SK-N-SH (cell line): ENCODE data around the gene TMEM221. TPM values are rescaled to one million over a fixed set of nuclear protein-coding genes. Genes with fewer than 3 reads are reported as not detected.

Source experiments
- CTCF ChIA-PET: fragments of 300-600, 350-600 bp; formaldehyde crosslinking; extraction: SDS; loops from one replicate; lab custom pipeline; 2021; lab: Yijun Ruan, JAX
- POLR2A ChIA-PET: fragments of 350-600 bp; sonication (Branson Sonifier 250); formaldehyde crosslinking; extraction: SDS; loops from one replicate; lab custom pipeline; 2020; ENCODE audit warnings: antibody characterized with exemption, inconsistent platforms; lab: Yijun Ruan, JAX
- DNase-seq: peaks from one replicate; pipeline ENCODE4 v3.0.0; 2012
- H2AFZ ChIP-seq: fragments of 200-600 bp; sonication (generic); 2 replicates; pipeline ENCODE4 v1.8.1; 2016; ENCODE audit warnings: antibody characterized with exemption, mild to moderate bottlenecking, low read depth
- H3F3A ChIP-seq: fragments of 200-600 bp; sonication (generic); replicated peaks from 2 replicates; pipeline ENCODE3; 2016; ENCODE audit warnings: antibody characterized with exemption, mild to moderate bottlenecking; ENCODE audit not compliant: insufficient read depth
- H3K27ac ChIP-seq, 2 experiments: fragments of 200-500 bp in 1 of 2; fragments of 200-600 bp in 1 of 2; sonication (Bioruptor generic) in 1 of 2; sonication (generic), shearing (Covaris generic) in 1 of 2; 2 replicates each; pipeline versions ENCODE4 v1.5.1 to v1.6.1; 2014 to 2016; ENCODE audit warnings: low read depth in 2 of 2, inconsistent platforms in 1 of 2, low read length in 1 of 2, mild to moderate bottlenecking in 1 of 2, mixed read lengths in 1 of 2
- H3K27me3 ChIP-seq: fragments of 200-600 bp; sonication (generic), shearing (Covaris generic); 2 replicates; pipeline ENCODE4 v1.6.1; 2016; ENCODE audit warnings: mixed run types; ENCODE audit not compliant: insufficient read depth
- H3K36me3 ChIP-seq, 2 experiments: fragments of 200-500 bp in 1 of 2; fragments of 200-600 bp in 1 of 2; sonication (Bioruptor generic) in 1 of 2; sonication (generic) in 1 of 2; replicated peaks in 1 of 2; 2 replicates each; pipeline versions ENCODE3 to v1.5.1; 2014 to 2016; ENCODE audit warnings: low read length in 1 of 2, mild to moderate bottlenecking in 1 of 2; ENCODE audit not compliant: insufficient read depth in 2 of 2, control insufficient read depth in 1 of 2
- H3K4me1 ChIP-seq, 2 experiments: fragments of 200-500 bp in 1 of 2; fragments of 200-600 bp in 1 of 2; sonication (Bioruptor generic) in 1 of 2; sonication (generic), shearing (Covaris generic) in 1 of 2; 2 replicates each; pipeline versions ENCODE4 v1.5.1 to v1.6.1; 2014 to 2016; ENCODE audit warnings: low read depth in 1 of 2, low read length in 1 of 2, mixed run types in 1 of 2; ENCODE audit not compliant: insufficient read depth in 2 of 2, control insufficient read depth in 1 of 2
- H3K4me2 ChIP-seq: fragments of 200-600 bp; sonication (generic), shearing (Covaris generic); 2 replicates; pipeline ENCODE4 v1.6.1; 2017; ENCODE audit warnings: mixed run types
- H3K4me3 ChIP-seq, 2 experiments: fragments of 200-500 bp in 1 of 2; fragments of 200-600 bp in 1 of 2; sonication (Bioruptor generic) in 1 of 2; sonication (generic), shearing (Covaris generic) in 1 of 2; 2 replicates each; pipeline versions ENCODE4 v1.5.1 to v1.8.1; 2014 to 2016; ENCODE audit warnings: low read depth in 2 of 2, inconsistent platforms in 1 of 2, low read length in 1 of 2, mild to moderate bottlenecking in 1 of 2, mixed read lengths in 1 of 2, moderate library complexity in 1 of 2
- H3K79me2 ChIP-seq: fragments of 200-600 bp; sonication (generic); 2 replicates; pipeline ENCODE4 v1.8.1; 2017; ENCODE audit warnings: mild to moderate bottlenecking; ENCODE audit not compliant: insufficient read depth
- H3K9ac ChIP-seq: fragments of 200-600 bp; sonication (generic); 2 replicates; pipeline ENCODE4 v1.6.1; 2017; ENCODE audit warnings: mixed run types
- H3K9me2 ChIP-seq: fragments of 200-600 bp; sonication (generic); 2 replicates; pipeline ENCODE4 v1.6.1; 2017; ENCODE audit warnings: mixed run types
- H3K9me3 ChIP-seq: fragments of 200-600 bp; sonication (generic); 2 replicates; pipeline ENCODE4 v1.6.1; 2017; ENCODE audit warnings: mixed run types, mild to moderate bottlenecking, moderate library complexity
- H4K20me1 ChIP-seq: fragments of 200-600 bp; sonication (generic); 2 replicates; pipeline ENCODE4 v1.6.1; 2017; ENCODE audit warnings: mild to moderate bottlenecking, mixed run types; ENCODE audit not compliant: insufficient read depth
- CHD2 ChIP-seq: fragments of 150-350 bp; IDR thresholded peaks from 2 replicates; pipeline ENCODE4 v1.6.1; 2018; ENCODE audit warnings: low read length; ENCODE audit not compliant: partially characterized antibody
- CTCF ChIP-seq: fragments of 200-600 bp; sonication (generic); IDR thresholded peaks from 2 replicates; pipeline ENCODE4 v1.6.1; 2017; ENCODE audit warnings: antibody characterized with exemption, mild to moderate bottlenecking, moderate library complexity
- EP300 ChIP-seq, 2 experiments: IDR thresholded peaks; 2 replicates each; pipeline versions ENCODE4 v1.4.0 to v1.6.1; 2012; ENCODE audit warnings: borderline replicate concordance in 1 of 2, low read depth in 1 of 2, low read length in 1 of 2
- FOSL2 ChIP-seq: IDR thresholded peaks from 2 replicates; pipeline ENCODE4 v1.4.0; 2012; ENCODE audit warnings: low read depth, mild to moderate bottlenecking, moderate library complexity, borderline replicate concordance
- FOXJ3 ChIP-seq: sonication (generic); formaldehyde crosslinking; IDR thresholded peaks from 2 replicates; pipeline ENCODE4 v1.5.1; 2020; ENCODE audit warnings: mild to moderate bottlenecking, missing genetic modification reagents
- FOXM1 ChIP-seq: IDR thresholded peaks from 2 replicates; pipeline ENCODE4 v1.4.0; 2012; ENCODE audit warnings: low read depth, mild to moderate bottlenecking
- GABPA ChIP-seq: IDR thresholded peaks from 2 replicates; pipeline ENCODE4 v1.4.0; 2012; ENCODE audit warnings: low read depth, mild to moderate bottlenecking
- IRF3 ChIP-seq: fragments of 150-350 bp; IDR thresholded peaks from 2 replicates; pipeline ENCODE4 v1.6.1; 2016; ENCODE audit warnings: mild to moderate bottlenecking, low read depth, low read length
- PBX3 ChIP-seq: IDR thresholded peaks from 2 replicates; pipeline ENCODE4; 2012
- POLR2AphosphoS5 ChIP-seq: IDR thresholded peaks from 2 replicates; pipeline ENCODE4 v1.6.1; 2012; ENCODE audit warnings: low read depth, low read length
- RFX5 ChIP-seq: IDR thresholded peaks from 2 replicates; pipeline ENCODE4 v1.6.1; 2012; ENCODE audit warnings: mild to moderate bottlenecking, improper control_type of control experiment, low read length
- SMC3 ChIP-seq: IDR thresholded peaks from 2 replicates; pipeline ENCODE4 v1.6.1; 2012; ENCODE audit warnings: low read depth, low read length, improper control_type of control experiment
- TCF12 ChIP-seq: IDR thresholded peaks from 2 replicates; pipeline ENCODE4 v1.4.0; 2012
- TEAD4 ChIP-seq: IDR thresholded peaks from 2 replicates; pipeline ENCODE4 v1.4.0; 2012; ENCODE audit warnings: mild to moderate bottlenecking, borderline replicate concordance; ENCODE audit not compliant: insufficient read depth
- YY1 ChIP-seq: IDR thresholded peaks from 2 replicates; pipeline ENCODE4 v1.4.0; 2012; ENCODE audit warnings: low read depth, mild to moderate bottlenecking
- ZBTB33 ChIP-seq: IDR thresholded peaks from 2 replicates; pipeline ENCODE4 v1.4.0; 2012; ENCODE audit warnings: low read depth, borderline replicate concordance
- WGBS: methylation state at CpG from one replicate; pipeline ENCODE4 v1.1.6; 2017; ENCODE audit warnings: low lambda C conversion rate; 5-methylcytosine and 5-hydroxymethylcytosine counted together
- polyA plus RNA-seq, 3 experiments: library from polyadenylated mRNA; depleted of rRNA; stranded (reverse); fragments of >200 nt; gene quantifications; 2 replicates each; pipeline ENCODE4 v1.2.3, GENCODE V29; 2012

Gene TMEM221
- polyA plus RNA-seq, 1 of the 3 experiments (the other 2 are of a cell fraction), result 0.62 TPM

- no peak for TF ChIP-seq CTCF
- TF ChIP-seq PBX3, result no peak
- no peak for TF ChIP-seq CHD2
- no peak for TF ChIP-seq RFX5
- TF ChIP-seq FOSL2, result no peak
- TF ChIP-seq FOXJ3 (CRISPR knock-in tag), result no peak
- TF ChIP-seq FOXM1, result no peak
Observed at GRCh38 chr19:17404621-17405249, 43.7 kb downstream of the TMEM221 start (continued).

- no peaks in the 10 kb centered on the region for H3K27me3 ChIP-seq
- no peaks in the 10 kb centered on the region for H3K36me3 ChIP-seq
- no peaks in the 10 kb centered on the region for H3F3A ChIP-seq
- no peaks in the 10 kb centered on the region for H4K20me1 ChIP-seq
- H3K4me1 ChIP-seq, result peaks cover 0 to 23% of the 10 kb centered on the region in 2 experiments; a peak in 1 of 4 replicates
- TF ChIP-seq FOSL2 (no peak), CTCF (no peak), IRF3 (no peak), EP300 (IDR thresholded peaks at IDR 0.05; ENCODE audit: borderline replicate concordance in 1 of 2, low read depth in 1 of 2, low read length in 1 of 2) (no peak), TEAD4 (no peak), GABPA (no peak), YY1 (no peak), SMC3 (no peak), POLR2AphosphoS5 (no peak), TCF12 (no peak), ZBTB33 (no peak)
- H3K9me3 ChIP-seq, result no peaks in the 10 kb centered on the region
- H3K79me2 ChIP-seq, result no peaks in the 10 kb centered on the region
- no peaks in the 10 kb centered on the region for H3K9me2 ChIP-seq
- H3K27ac ChIP-seq, result no peak overlapping the region
- CTCF ChIA-PET, result interaction anchor here (0.6 to 1.7 kb wide), 4 partner anchors 10 to 58 kb away, joined by 3 to 8 read pairs (median 3); partner anchors contain the start of gene MVB12A
- whole genome bisulfite sequencing, result 98% methylated on average over 6 of the region's 6 CpGs
- H2AFZ ChIP-seq, result no peak overlapping the region
- H3K9ac ChIP-seq, result no peak overlapping the region
- POLR2A ChIA-PET, result interaction anchor here (1.2 kb wide), 1 partner anchor 13 kb away, joined by 4 read pairs; no protein-coding TSS in a partner anchor
- no peak overlapping the region for H3K4me2 ChIP-seq
- no peak overlapping the region for H3K4me3 ChIP-seq
- DNase-seq, result no peak
Observed at GRCh38 chr19:17404015-17404414, 44.5 kb downstream of the TMEM221 start.
